SU-DHL-6 (cell line): ENCODE data around the gene TMEM191B.
"Not testable (repeated sequence)": the region's sequence is repeated elsewhere in the genome, so short reads cannot be mapped to it uniquely, and the experiment has no call there.

Source experiments
- H2AFZ ChIP-seq: fragments of 200-600 bp; sonication (generic); 2 replicates; pipeline ENCODE4 v1.6.1; 2014; ENCODE audit warnings: low read depth, mild to moderate bottlenecking, moderate library complexity, mixed read lengths, antibody characterized with exemption, low read length; ENCODE audit not compliant: severe bottlenecking
- H3F3A ChIP-seq: fragments of 200-600 bp; shearing (Covaris generic); 2 replicates; pipeline ENCODE4 v1.6.0; 2016; ENCODE audit warnings: antibody characterized with exemption, mild to moderate bottlenecking; ENCODE audit not compliant: insufficient read depth
- H3K27ac ChIP-seq: fragments of 200-600 bp; sonication (generic); 2 replicates; pipeline ENCODE4 v1.5.1; 2016; ENCODE audit warnings: low read depth, mild to moderate bottlenecking, low read length, moderate library complexity, mixed read lengths
- H3K27me3 ChIP-seq: fragments of 200-600 bp; sonication (generic), shearing (Covaris generic); 2 replicates; pipeline ENCODE4 v1.6.0; 2014; ENCODE audit warnings: mild to moderate bottlenecking, low read length
- H3K36me3 ChIP-seq: fragments of 200-600 bp; sonication (generic); 2 replicates; pipeline ENCODE4 v1.6.1; 2014; ENCODE audit warnings: mild to moderate bottlenecking, low read length, mixed read lengths
- H3K4me2 ChIP-seq: fragments of 300-600, 200-600 bp; shearing (Covaris generic), sonication (generic); 2 replicates; pipeline ENCODE4 v1.6.0; 2014; ENCODE audit warnings: low read length, low read depth, mild to moderate bottlenecking; ENCODE audit not compliant: poor library complexity, severe bottlenecking
- H3K4me3 ChIP-seq: fragments of 200-600 bp; sonication (generic); 2 replicates; pipeline ENCODE4 v1.5.1; 2014; ENCODE audit warnings: antibody characterized with exemption, low read length, mild to moderate bottlenecking, mixed read lengths; ENCODE audit not compliant: insufficient read depth, poor library complexity, severe bottlenecking
- H3K79me2 ChIP-seq: fragments of 200-600 bp; sonication (generic); 2 replicates; pipeline ENCODE4 v1.6.1; 2014; ENCODE audit warnings: mild to moderate bottlenecking, low read length, moderate library complexity; ENCODE audit not compliant: insufficient read depth
- H3K9ac ChIP-seq: fragments of 200-600 bp; sonication (generic); 2 replicates; pipeline ENCODE4 v1.7.0; 2014; ENCODE audit warnings: mild to moderate bottlenecking, low read length
- H3K9me2 ChIP-seq: fragments of 200-600 bp; sonication (generic); replicated peaks from 2 replicates; pipeline ENCODE4 v1.6.1; 2014; ENCODE audit warnings: low read length; ENCODE audit not compliant: insufficient read depth
- H3K9me3 ChIP-seq: fragments of 200-600 bp; sonication (generic); 2 replicates; pipeline ENCODE4 v1.6.1; 2014; ENCODE audit warnings: low read length, mixed read lengths; ENCODE audit not compliant: insufficient read depth
- H4K20me1 ChIP-seq: fragments of 200-600 bp; sonication (generic); 2 replicates; pipeline ENCODE4 v1.6.1; 2014; ENCODE audit warnings: low read depth, mild to moderate bottlenecking, antibody characterized with exemption, low read length, moderate library complexity, mixed read lengths

TMEM191B gene

DNA sequence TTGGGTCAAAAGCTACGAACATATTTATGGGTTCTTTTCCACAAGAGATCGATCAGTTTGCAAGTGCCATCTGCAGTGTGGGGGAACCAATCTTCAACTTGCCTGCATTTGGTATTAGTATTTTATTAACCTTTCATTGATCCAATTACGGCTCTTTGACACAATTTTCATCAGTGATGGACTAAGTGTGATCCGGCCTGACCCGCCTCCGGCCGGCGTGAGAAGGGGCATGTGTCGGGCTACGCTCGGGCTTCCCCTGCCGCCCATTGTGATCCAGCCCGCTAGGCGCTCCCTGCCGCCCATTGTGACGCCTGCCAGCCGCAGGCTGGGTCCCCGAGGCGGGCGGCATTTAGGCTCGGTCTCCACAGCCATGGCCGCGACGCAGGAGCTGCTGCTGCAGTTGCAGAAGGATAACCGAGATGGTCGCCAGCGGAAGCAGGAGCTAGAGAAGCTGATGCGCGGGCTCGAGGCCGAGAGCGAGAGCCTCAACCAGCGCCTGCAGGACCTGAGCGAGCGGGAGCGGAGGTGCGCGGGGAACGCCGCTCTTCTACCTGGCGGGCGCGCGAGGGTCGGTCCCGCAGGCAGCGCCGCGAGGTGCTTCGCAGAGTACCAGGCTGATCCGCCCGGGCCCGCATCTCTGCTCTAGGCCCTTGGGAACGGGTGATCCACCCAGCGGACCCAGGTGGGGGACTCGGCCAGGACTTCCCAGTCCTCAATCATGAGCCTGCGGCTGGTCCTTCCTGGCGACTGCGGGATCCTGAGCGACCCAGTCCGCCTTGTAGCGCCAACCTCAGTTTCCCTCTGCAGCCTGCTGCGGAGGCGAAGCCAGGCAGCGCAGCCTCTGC is at the start of gene TMEM191B:
Gene TMEM191B (plus strand): TSS at position 51 of the 845 bp plus-strand sequence. CDS start 179 bp downstream, at position 230.
- not testable (repeated sequence) for H3K9me3 ChIP-seq, H3K4me3 ChIP-seq, H3K9me2 ChIP-seq, H3K36me3 ChIP-seq, H2AFZ ChIP-seq, H3K79me2 ChIP-seq, H3K27me3 ChIP-seq, H3K9ac ChIP-seq, H3K4me2 ChIP-seq, H3K27ac ChIP-seq, H3F3A ChIP-seq, H4K20me1 ChIP-seq

GRCh38 chr22:18496227-18496626 is 31.4 kb upstream of the TMEM191B start:
- not testable (repeated sequence) for H3K9ac ChIP-seq, H3K27ac ChIP-seq, H3K9me3 ChIP-seq, H3F3A ChIP-seq, H3K4me3 ChIP-seq, H2AFZ ChIP-seq, H3K27me3 ChIP-seq, H4K20me1 ChIP-seq, H3K36me3 ChIP-seq, H3K79me2 ChIP-seq, H3K4me2 ChIP-seq, H3K9me2 ChIP-seq

DNA sequence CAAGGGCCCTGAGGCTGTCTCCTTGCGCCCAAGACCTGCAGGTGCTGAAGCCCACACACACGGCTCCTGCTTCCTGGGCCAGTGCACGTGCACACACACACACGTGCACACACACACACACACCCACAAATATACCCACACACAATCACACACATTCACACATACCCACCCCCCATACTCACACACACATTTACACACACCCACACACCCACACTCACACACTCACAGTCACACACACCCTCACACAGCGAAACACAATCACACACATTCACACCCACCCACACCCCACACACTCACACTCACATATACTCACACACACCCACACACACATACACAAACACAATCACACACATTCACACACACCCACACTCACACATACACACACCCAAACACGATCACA is 16.3 kb upstream of the TMEM191B start:
- H3K36me3 ChIP-seq, H3F3A ChIP-seq, H2AFZ ChIP-seq, H3K4me2 ChIP-seq, H3K4me3 ChIP-seq, H3K9ac ChIP-seq, H3K27me3 ChIP-seq, H3K27ac ChIP-seq, H3K9me3 ChIP-seq, H4K20me1 ChIP-seq, H3K79me2 ChIP-seq, H3K9me2 ChIP-seq: not testable (repeated sequence)

GRCh38 chr22:18512378-18512777 is 15.2 kb upstream of the TMEM191B start:
- H3K9ac ChIP-seq, H3K27me3 ChIP-seq, H3K79me2 ChIP-seq, H3K27ac ChIP-seq, H3K4me3 ChIP-seq, H3K36me3 ChIP-seq, H3K4me2 ChIP-seq, H2AFZ ChIP-seq, H4K20me1 ChIP-seq, H3K9me2 ChIP-seq, H3F3A ChIP-seq, H3K9me3 ChIP-seq: not testable (repeated sequence)

DNA sequence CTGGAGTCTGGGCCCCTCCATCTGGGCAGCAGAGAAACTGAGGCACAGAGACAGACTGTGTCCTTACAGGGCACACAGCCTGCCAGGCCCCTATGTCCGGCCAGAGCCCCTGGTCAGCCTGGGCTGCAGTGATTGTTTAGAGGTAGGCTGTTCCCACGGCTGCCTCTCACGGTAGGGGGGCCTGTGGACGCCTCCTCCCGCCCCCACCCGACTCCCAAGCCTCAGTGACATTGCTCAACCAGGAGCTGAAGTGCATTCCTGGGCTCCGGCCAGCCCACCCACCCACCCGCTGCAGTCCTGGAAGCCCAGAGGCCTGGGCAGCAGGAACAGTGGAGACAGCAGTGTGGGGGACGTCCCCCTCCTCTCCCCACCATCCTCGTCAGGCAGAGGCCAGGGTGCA is 14.1 kb upstream of the TMEM191B start:
- not testable (repeated sequence) for H4K20me1 ChIP-seq, H3K36me3 ChIP-seq, H3K4me2 ChIP-seq, H3K79me2 ChIP-seq, H3F3A ChIP-seq, H2AFZ ChIP-seq, H3K9me2 ChIP-seq, H3K27me3 ChIP-seq, H3K9ac ChIP-seq, H3K4me3 ChIP-seq, H3K27ac ChIP-seq, H3K9me3 ChIP-seq

- not testable (repeated sequence) for H3K9me3 ChIP-seq, H3K27me3 ChIP-seq, H3K4me3 ChIP-seq, H3K9me2 ChIP-seq, H4K20me1 ChIP-seq, H3F3A ChIP-seq, H3K36me3 ChIP-seq, H3K79me2 ChIP-seq, H3K9ac ChIP-seq, H3K27ac ChIP-seq, H2AFZ ChIP-seq, H3K4me2 ChIP-seq
Observed at GRCh38 chr22:18518061-18518460, 9.5 kb upstream of the TMEM191B start, which contains the start of gene GGTLC3. TSS of gene GGTLC3 (minus strand) at chr22:18518161. CDS start at chr22:18517897, 264 bp downstream.

DNA sequence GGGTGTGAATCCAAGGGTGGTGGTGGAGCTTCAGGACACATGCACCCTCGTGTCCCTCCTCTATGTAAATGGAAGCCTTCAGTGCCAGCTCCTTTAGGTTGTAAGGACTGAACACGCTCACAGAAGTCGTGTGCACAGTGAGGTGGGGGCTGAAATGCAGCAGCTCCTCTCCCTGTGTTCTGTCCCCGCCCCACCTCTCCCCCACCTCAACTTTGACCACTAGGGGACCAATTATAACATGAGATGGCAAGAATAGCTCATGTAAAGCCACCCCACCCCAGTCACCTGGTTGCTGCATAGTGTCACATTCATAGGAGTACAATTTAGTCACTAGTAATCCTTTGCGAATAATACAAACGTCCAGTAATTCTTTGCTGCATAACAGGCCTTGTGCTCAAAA is 4.8 kb upstream of the TMEM191B start:
- H3K36me3 ChIP-seq, H4K20me1 ChIP-seq, H3K9me3 ChIP-seq, H3K4me2 ChIP-seq, H3K4me3 ChIP-seq, H3K79me2 ChIP-seq, H3K9me2 ChIP-seq, H2AFZ ChIP-seq, H3K27me3 ChIP-seq, H3F3A ChIP-seq, H3K27ac ChIP-seq, H3K9ac ChIP-seq: not testable (repeated sequence)

- not testable (repeated sequence) for H3K9me3 ChIP-seq, H3K36me3 ChIP-seq, H3K4me2 ChIP-seq, H3K27me3 ChIP-seq, H3K9ac ChIP-seq, H3K4me3 ChIP-seq, H3K27ac ChIP-seq, H2AFZ ChIP-seq, H3F3A ChIP-seq, H3K79me2 ChIP-seq, H4K20me1 ChIP-seq, H3K9me2 ChIP-seq
Observed at GRCh38 chr22:18523328-18523727, 4.3 kb upstream of the TMEM191B start.
